PC-3 (cell line): ENCODE measurements around the gene ZBTB7C. TPM values are rescaled to one million over a fixed set of nuclear protein-coding genes. Genes with fewer than 3 reads are reported as not detected.

Source experiments
- ATAC-seq: fragments of 200-7000 bp; cut with Tn5 transposase; 2 replicates; pipeline ENCODE4 v1.9.1; 2020; ENCODE audit warnings: mild to moderate bottlenecking, moderate library complexity
- BruUV-seq: library from RNA; stranded (reverse); fragments of 400-500 nt; replicated peaks from 2 replicates; lab custom pipeline; 2021; lab: Mats Ljungman, UMichigan
- CTCF ChIA-PET: fragments of 300-600 bp; sonication (Branson Sonifier 250); formaldehyde crosslinking; loops from one replicate; lab custom pipeline; 2022; ENCODE audit warnings: antibody characterized with exemption; lab: Charles Lee
- POLR2A ChIA-PET: fragments of 300-600 bp; sonication (Branson Sonifier 250); formaldehyde crosslinking; loops from one replicate; lab custom pipeline; 2022; ENCODE audit warnings: antibody characterized with exemption; ENCODE audit not compliant: unreplicated experiment; lab: Charles Lee
- DNase-seq: peaks from one replicate; pipeline ENCODE4 v3.0.0-alpha.2; 2015
- H2AFZ ChIP-seq: fragments of 300-600 bp; sonication (generic); 2 replicates; pipeline ENCODE4 v1.6.0; 2016; ENCODE audit warnings: antibody characterized with exemption, low read length
- H3F3A ChIP-seq: fragments of 300-600 bp; sonication (generic); one replicate; pipeline ENCODE4 v1.6.0; 2017; ENCODE audit warnings: antibody characterized with exemption, low read length, control low read depth, mild to moderate bottlenecking; ENCODE audit not compliant: unreplicated experiment
- H3K27ac ChIP-seq: fragments of 300-600 bp; sonication (generic); 2 replicates; pipeline ENCODE4 v1.5.1; 2016; ENCODE audit warnings: mild to moderate bottlenecking, low read length
- H3K27me3 ChIP-seq: fragments of 300-600 bp; sonication (generic); 2 replicates; pipeline ENCODE4 v1.6.1; 2016; ENCODE audit warnings: low read length, mixed read lengths
- H3K36me3 ChIP-seq: fragments of 300-600 bp; sonication (generic); 2 replicates; pipeline ENCODE4 v1.6.1; 2016; ENCODE audit warnings: low read depth, mixed run types, low read length, mixed read lengths
- H3K4me1 ChIP-seq: fragments of 300-600 bp; sonication (generic); 2 replicates; pipeline ENCODE4 v1.5.1; 2016; ENCODE audit warnings: low read length; ENCODE audit not compliant: insufficient read depth
- H3K4me2 ChIP-seq: fragments of 300-600 bp; sonication (generic); 2 replicates; pipeline ENCODE4 v1.6.0; 2016; ENCODE audit warnings: low read length
- H3K4me3 ChIP-seq: fragments of 300-600 bp; sonication (generic); 2 replicates; pipeline ENCODE4 v1.5.1; 2016; ENCODE audit warnings: mild to moderate bottlenecking, low read length, mixed read lengths
- H3K79me2 ChIP-seq: fragments of 300-600 bp; sonication (generic); 2 replicates; pipeline ENCODE4 v1.6.1; 2017; ENCODE audit warnings: low read length, mixed read lengths
- H3K9ac ChIP-seq: fragments of 300-600 bp; sonication (generic); 2 replicates; pipeline ENCODE4 v1.6.0; 2016; ENCODE audit warnings: mild to moderate bottlenecking, low read length
- H3K9me2 ChIP-seq: fragments of 300-600 bp; sonication (generic); replicated peaks from 2 replicates; pipeline ENCODE4 v1.6.1; 2016; ENCODE audit warnings: mixed run types, low read length, mixed read lengths
- H3K9me3 ChIP-seq: fragments of 300-600 bp; sonication (generic); 2 replicates; pipeline ENCODE4 v1.6.1; 2016; ENCODE audit warnings: low read length, mixed read lengths
- H4K20me1 ChIP-seq: fragments of 300-600 bp; sonication (generic); 2 replicates; pipeline ENCODE4 v1.6.1; 2016; ENCODE audit warnings: low read length, mixed read lengths
- EZH2 ChIP-seq: fragments of 300-600 bp; sonication (generic); IDR thresholded peaks from one replicate; pipeline ENCODE4 v1.6.1; 2017; ENCODE audit warnings: antibody characterized with exemption, mild to moderate bottlenecking, low read length; ENCODE audit not compliant: unreplicated experiment
- EZH2phosphoT487 ChIP-seq: fragments of 300-600 bp; sonication (generic); IDR thresholded peaks from 2 replicates; pipeline ENCODE4 v1.6.1; 2018; ENCODE audit warnings: mild to moderate bottlenecking, antibody characterized with exemption, low read length, borderline replicate concordance
- intact Hi-C: fragments of 100-400 bp; cut with micrococcal nuclease; formaldehyde crosslinking; loops from 2 replicates; pipeline ENCODE4 v1.9.0; 2023
- total RNA-seq: library from RNA; depleted of rRNA; stranded (reverse); fragments of >200 nt; gene quantifications from 2 replicates; pipeline ENCODE4 v1.2.3, GENCODE V29; 2014
- TF ChIP-seq, protein P1 (sequence below): fragments of 300-600 bp; sonication (generic); conservative IDR thresholded peaks from 2 replicates; pipeline ENCODE4 v1.5.1; 2017; ENCODE audit warnings: antibody characterized with exemption, low read depth, mild to moderate bottlenecking, low read length

ZBTB7C gene
- total RNA-seq, 1 experiment from 2014 or later: 1.3 TPM

DNA sequence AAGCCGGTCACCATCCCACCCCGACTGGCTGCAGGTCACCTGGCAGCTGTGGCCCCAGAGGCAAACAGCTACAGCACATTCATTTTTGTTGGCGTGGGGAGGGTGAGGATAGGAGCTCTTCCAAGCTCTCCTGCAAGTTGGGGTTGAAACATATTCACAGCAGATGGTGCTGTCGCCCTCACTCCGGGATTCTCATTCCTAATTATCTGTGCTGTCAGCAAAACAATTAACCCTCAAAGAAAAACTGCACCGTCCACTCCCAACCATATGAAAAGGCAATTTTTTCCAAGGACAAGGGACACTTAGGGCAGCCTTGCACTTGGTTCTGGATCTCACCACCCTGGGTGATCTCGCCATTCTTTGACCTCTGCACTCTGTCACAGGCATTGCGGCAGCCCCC, 68.6 kb downstream of the ZBTB7C start:
- no peak for TF ChIP-seq EZH2phosphoT487
- TF ChIP-seq, protein P1, sequence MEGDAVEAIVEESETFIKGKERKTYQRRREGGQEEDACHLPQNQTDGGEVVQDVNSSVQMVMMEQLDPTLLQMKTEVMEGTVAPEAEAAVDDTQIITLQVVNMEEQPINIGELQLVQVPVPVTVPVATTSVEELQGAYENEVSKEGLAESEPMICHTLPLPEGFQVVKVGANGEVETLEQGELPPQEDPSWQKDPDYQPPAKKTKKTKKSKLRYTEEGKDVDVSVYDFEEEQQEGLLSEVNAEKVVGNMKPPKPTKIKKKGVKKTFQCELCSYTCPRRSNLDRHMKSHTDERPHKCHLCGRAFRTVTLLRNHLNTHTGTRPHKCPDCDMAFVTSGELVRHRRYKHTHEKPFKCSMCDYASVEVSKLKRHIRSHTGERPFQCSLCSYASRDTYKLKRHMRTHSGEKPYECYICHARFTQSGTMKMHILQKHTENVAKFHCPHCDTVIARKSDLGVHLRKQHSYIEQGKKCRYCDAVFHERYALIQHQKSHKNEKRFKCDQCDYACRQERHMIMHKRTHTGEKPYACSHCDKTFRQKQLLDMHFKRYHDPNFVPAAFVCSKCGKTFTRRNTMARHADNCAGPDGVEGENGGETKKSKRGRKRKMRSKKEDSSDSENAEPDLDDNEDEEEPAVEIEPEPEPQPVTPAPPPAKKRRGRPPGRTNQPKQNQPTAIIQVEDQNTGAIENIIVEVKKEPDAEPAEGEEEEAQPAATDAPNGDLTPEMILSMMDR: no peak
- TF ChIP-seq EZH2: no peak
- POLR2A ChIA-PET: no interaction called here

DNA sequence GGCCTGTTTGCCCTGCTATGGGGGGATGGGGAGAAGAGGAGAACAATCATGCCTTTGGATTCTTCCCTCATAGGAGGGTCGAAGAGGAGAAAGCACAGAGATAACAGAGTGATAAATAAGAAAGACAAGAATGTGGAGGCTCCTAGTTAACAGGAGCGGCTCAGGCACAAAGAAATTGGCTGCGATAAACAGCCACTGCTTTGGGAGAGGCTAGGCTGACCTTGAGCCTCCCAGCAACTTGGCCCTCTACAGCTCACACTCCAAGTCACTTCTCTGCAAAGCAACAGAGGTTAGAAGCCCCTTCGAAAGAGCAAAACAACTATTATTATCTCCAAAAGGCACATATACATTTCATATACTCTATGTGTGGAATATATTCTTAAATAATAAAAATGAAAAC, 69.5 kb downstream of the ZBTB7C start:
- H3K4me1 ChIP-seq: no peaks in the 10 kb centered on the region
- DNase-seq: no peak
- H3K27me3 ChIP-seq: no peaks in the 10 kb centered on the region
- no peak overlapping the region for H3K9ac ChIP-seq
- no peak overlapping the region for H3K4me3 ChIP-seq
- TF ChIP-seq EZH2phosphoT487 (no peak), EZH2 (no peak)
- TF ChIP-seq, protein P1: no peak
- H3K36me3 ChIP-seq: no peaks in the 10 kb centered on the region
- H3K79me2 ChIP-seq: no peaks in the 10 kb centered on the region
- H3K9me3 ChIP-seq: no peaks in the 10 kb centered on the region
- no peaks in the 10 kb centered on the region for H4K20me1 ChIP-seq
- H2AFZ ChIP-seq: no peak overlapping the region
- no peaks in the 10 kb centered on the region for H3F3A ChIP-seq
- intact Hi-C loops: no loop called here
- ChIA-PET POLR2A (no interaction called here), CTCF (no interaction called here)
- H3K27ac ChIP-seq: no peak overlapping the region
- ATAC-seq: no peak
- no peaks in the 10 kb centered on the region for H3K9me2 ChIP-seq
- no peak overlapping the region for H3K4me2 ChIP-seq
- no TSS peak for BruUV-seq

More for the DNA sequence above, 68.6 kb downstream of the ZBTB7C start:
- Histone ChIP-seq H3F3A (no peaks in the 10 kb centered on the region), H3K9me2 (no peaks in the 10 kb centered on the region), H3K9ac (no peak overlapping the region), H3K27ac (no peak overlapping the region), H3K79me2 (no peaks in the 10 kb centered on the region), H3K9me3 (no peaks in the 10 kb centered on the region), H3K36me3 (no peaks in the 10 kb centered on the region), H3K4me2 (no peak overlapping the region), H3K4me3 (no peak overlapping the region), H2AFZ (no peak overlapping the region), H3K4me1 (no peaks in the 10 kb centered on the region), H4K20me1 (no peaks in the 10 kb centered on the region), H3K27me3 (no peaks in the 10 kb centered on the region)
- BruUV-seq: no TSS peak
- CTCF ChIA-PET: no interaction called here
- DNase-seq (no peak), ATAC-seq (no peak)
- intact Hi-C loops: no loop called here

DNA sequence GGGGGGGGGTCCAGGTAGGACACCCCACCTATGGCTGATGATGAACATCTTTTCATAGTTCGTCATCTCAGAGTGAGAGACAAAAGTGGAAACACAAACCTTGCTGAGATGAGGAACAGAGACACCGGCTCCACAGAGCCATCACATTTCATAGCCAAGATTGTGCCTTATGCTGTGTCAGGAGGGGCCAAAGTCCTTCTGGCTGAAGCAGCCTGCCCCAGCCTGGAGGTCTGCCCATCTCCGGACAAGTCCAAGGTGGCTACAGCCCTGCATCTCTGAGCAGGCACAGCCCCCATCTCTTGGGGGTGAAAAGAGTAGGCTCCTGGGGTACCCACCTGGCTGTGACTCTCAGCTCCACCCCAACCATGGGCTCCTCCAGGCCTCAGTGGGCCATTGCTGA, 70.3 kb downstream of the ZBTB7C start:
- Histone ChIP-seq H2AFZ (no peak overlapping the region), H3K27ac (no peak overlapping the region), H3F3A (no peaks in the 10 kb centered on the region), H3K4me3 (no peak overlapping the region), H3K36me3 (no peaks in the 10 kb centered on the region), H3K9me2 (no peaks in the 10 kb centered on the region), H3K79me2 (no peaks in the 10 kb centered on the region), H4K20me1 (no peaks in the 10 kb centered on the region), H3K9me3 (no peaks in the 10 kb centered on the region), H3K9ac (no peak overlapping the region), H3K4me1 (no peaks in the 10 kb centered on the region), H3K27me3 (no peaks in the 10 kb centered on the region), H3K4me2 (no peak overlapping the region)
- TF ChIP-seq, protein P1: no peak
- TF ChIP-seq EZH2phosphoT487: no peak
- no peak for TF ChIP-seq EZH2
- ATAC-seq (no peak), DNase-seq (no peak)
- ChIA-PET CTCF (no interaction called here), POLR2A (no interaction called here)
- BruUV-seq: no TSS peak
- intact Hi-C loops: no loop called here
